GM06990 (cell line): ENCODE results near the gene ADISSP.

Source experiments
- DNase-seq: peaks from one replicate; pipeline ENCODE4 v3.0.0-alpha.2; 2011; ENCODE audit not compliant: insufficient read length; ENCODE audit errors: extremely low read depth
- H3K27me3 ChIP-seq: replicated peaks from 2 replicates; pipeline ENCODE4 v1.6.0; 2011; ENCODE audit warnings: low read length; ENCODE audit not compliant: control insufficient read depth, insufficient read depth
- H3K36me3 ChIP-seq: 2 replicates; pipeline ENCODE4 v1.5.1; 2011; ENCODE audit warnings: low read length; ENCODE audit not compliant: control insufficient read depth, insufficient read depth
- H3K4me3 ChIP-seq: replicated peaks from 2 replicates; pipeline ENCODE4 v1.5.1; 2011; ENCODE audit warnings: low read depth, mild to moderate bottlenecking, control low read depth, low read length
- CTCF ChIP-seq: IDR thresholded peaks from 2 replicates; pipeline ENCODE4 v1.5.1; 2011; ENCODE audit warnings: low read length, control low read depth, mild to moderate bottlenecking, inconsistent platforms; ENCODE audit not compliant: insufficient read depth, poor library complexity, severe bottlenecking

ADISSP gene

GRCh38 chr20:3744037-3744436 lies 23.5 kb downstream of the ADISSP start:
- DNase-seq, result no peak
- TF ChIP-seq CTCF, result no peak
- peaks cover 1% of the 10 kb centered on the region; the same call in 1 of the 2 replicates for H3K27me3 ChIP-seq
- no peak overlapping the region for H3K4me3 ChIP-seq
- H3K36me3 ChIP-seq, result no peaks in the 10 kb centered on the region

- DNase-seq, result no peak
Measured at GRCh38 chr20:3743251-3743650, 24.3 kb downstream of the ADISSP start.

GRCh38 chr20:3741836-3742458 lies 25.6 kb downstream of the ADISSP start:
- Histone ChIP-seq H3K4me3 (no peak overlapping the region), H3K27me3 (peaks cover 1% of the 10 kb centered on the region), H3K36me3 (no peaks in the 10 kb centered on the region)
- DNase-seq, result no peak
- no peak for TF ChIP-seq CTCF

More at GRCh38 chr20:3743251-3743650, 24.3 kb downstream of the ADISSP start:
- Histone ChIP-seq H3K27me3 (peaks cover 1% of the 10 kb centered on the region), H3K4me3 (no peak overlapping the region), H3K36me3 (no peaks in the 10 kb centered on the region)
- no peak for TF ChIP-seq CTCF

- TF ChIP-seq CTCF, result no peak
- no peaks in the 10 kb centered on the region for H3K36me3 ChIP-seq
- no peak overlapping the region for H3K4me3 ChIP-seq
- peaks cover 1% of the 10 kb centered on the region for H3K27me3 ChIP-seq
- no peak for DNase-seq
Measured at GRCh38 chr20:3740615-3741301, 26.8 kb downstream of the ADISSP start.

- H3K4me3 ChIP-seq, result no peak overlapping the region
Measured at GRCh38 chr20:3739926-3740451, 27.6 kb downstream of the ADISSP start.

More at GRCh38 chr20:3739926-3740451, 27.6 kb downstream of the ADISSP start:
- no peak for DNase-seq
- H3K36me3 ChIP-seq, result no peaks in the 10 kb centered on the region
- H3K27me3 ChIP-seq, result peaks cover 1% of the 10 kb centered on the region
- no peak for TF ChIP-seq CTCF
